Measurements from ENCODE around the gene ZNF580. TPM values are rescaled to one million over a fixed set of nuclear protein-coding genes. Genes with fewer than 3 reads are reported as not detected.

Gene ZNF580
- total and polyA plus RNA-seq, 2 of the 13 experiments (the other 11 are each of a cell fraction or from before 2014, with no cell fraction given): 4.4 to 6.0 TPM

GRCh38 chr19:55653651-55654322 is 13.0 kb downstream of the ZNF580 start (continued):
- TF ChIP-seq PBX3 (CRISPR knock-in tag; IDR thresholded peaks at IDR 0.05; ENCODE audit: borderline replicate concordance): no peak
- no peak for TF ChIP-seq ZNF879 (CRISPR knock-in tag; IDR thresholded peaks at IDR 0.05)
- TF ChIP-seq TOE1 (CRISPR knock-in tag; IDR thresholded peaks at IDR 0.05): peak; percentile 25; the same call in 1 of the 2 replicates
- TF ChIP-seq MLX (CRISPR knock-in tag; IDR thresholded peaks at IDR 0.05): no peak
- no peak for TF ChIP-seq ZNF225 (CRISPR knock-in tag; IDR thresholded peaks at IDR 0.05)
- peak; percentile 11; the same call in 1 of the 2 replicates for TF ChIP-seq FOXO1 (CRISPR knock-in tag; IDR thresholded peaks at IDR 0.05)
- peak; percentile 63; the same call in 1 of the 2 replicates for TF ChIP-seq ZNF607 (CRISPR knock-in tag; IDR thresholded peaks at IDR 0.05; ENCODE audit: borderline replicate concordance)
- peak; percentile 52 for TF ChIP-seq HCFC1 (IDR thresholded peaks at IDR 0.05; ENCODE audit: low read depth, low read length)
- no peak for TF ChIP-seq ZSCAN25 (CRISPR knock-in tag; IDR thresholded peaks at IDR 0.05)
- TF ChIP-seq RBM39 (IDR thresholded peaks at IDR 0.05; ENCODE audit: low read depth, low read length, poor library complexity, severe bottlenecking): peak; percentile 46
- TF ChIP-seq RFX3 (CRISPR knock-in tag; IDR thresholded peaks at IDR 0.05): peak; percentile 94
- TF ChIP-seq BRF2 (CRISPR knock-in tag; IDR thresholded peaks at IDR 0.05): no peak
- TF ChIP-seq ZSCAN29 (CRISPR knock-in tag; conservative IDR thresholded peaks at IDR 0.05): no peak
- no peak for TF ChIP-seq GPBP1L1 (CRISPR knock-in tag; IDR thresholded peaks at IDR 0.05)
- no peak for TF ChIP-seq ZNF549 (CRISPR knock-in tag; IDR thresholded peaks at IDR 0.05)
- TF ChIP-seq ZNF512 (CRISPR knock-in tag; IDR thresholded peaks at IDR 0.05): no peak
- no peak for TF ChIP-seq ZNF33A (CRISPR knock-in tag; IDR thresholded peaks at IDR 0.05; ENCODE audit: borderline replicate concordance)
- no peak for TF ChIP-seq ZBTB7B (CRISPR knock-in tag; IDR thresholded peaks at IDR 0.05)
- no peak for TF ChIP-seq SCMH1 (CRISPR knock-in tag; IDR thresholded peaks at IDR 0.05; ENCODE audit: borderline replicate concordance)
- no peak for TF ChIP-seq ZNF784 (CRISPR knock-in tag; IDR thresholded peaks at IDR 0.05; ENCODE audit: borderline replicate concordance)
- no peak for TF ChIP-seq JUN (CRISPR knock-in tag; IDR thresholded peaks at IDR 0.05)
- no peak for TF ChIP-seq ZFYVE20 (CRISPR knock-in tag; IDR thresholded peaks at IDR 0.05; ENCODE audit: borderline replicate concordance, low read depth)
- TF ChIP-seq ZNF75D (CRISPR knock-in tag; IDR thresholded peaks at IDR 0.05; ENCODE audit: borderline replicate concordance): no peak
- TF ChIP-seq NR1H2 (CRISPR knock-in tag; IDR thresholded peaks at IDR 0.05; ENCODE audit: borderline replicate concordance, low read depth): no peak
